ENCODE data around the gene GPR18. TPM values are rescaled to one million over a fixed set of nuclear protein-coding genes. Genes with fewer than 3 reads are reported as not detected.
"Not testable (repeated sequence)": the region's sequence is repeated elsewhere in the genome, so short reads cannot be mapped to it uniquely, and the experiment has no call there.

Gene GPR18
- total RNA-seq, 1 experiment from 2014 or later, result not detected

GRCh38 chr13:99255271-99255670 lies 2.9 kb downstream of the GPR18 start:
- Histone ChIP-seq H3K27ac (no peak overlapping the region), H3K4me3 (no peak overlapping the region), H3K27me3 (replicated peaks) (no peaks in the 10 kb centered on the region), H3K9me3 (replicated peaks) (no peaks in the 10 kb centered on the region), H3K4me1 (replicated peaks) (peaks cover under 1% of the 10 kb centered on the region), H3K36me3 (peaks cover 28% of the 10 kb centered on the region)
- DNase-seq (ENCODE audit: low read depth in 1 of 2, low spot score in 2 of 2), result peak in 1 of 2 experiments; percentile 67

- H3K9me3 ChIP-seq (replicated peaks), result no peaks in the 10 kb centered on the region
- no peak overlapping the region for H3K4me3 ChIP-seq
- H3K4me1 ChIP-seq (replicated peaks), result peaks cover 5% of the 10 kb centered on the region
- no peak overlapping the region for H3K27ac ChIP-seq
- H3K36me3 ChIP-seq, result peaks cover 28% of the 10 kb centered on the region
- no peaks in the 10 kb centered on the region for H3K27me3 ChIP-seq (replicated peaks)
- DNase-seq (ENCODE audit: low read depth in 1 of 2, low spot score in 2 of 2), result peak in 1 of 2 experiments; percentile 57
Observed at GRCh38 chr13:99254830-99255229, 3.3 kb downstream of the GPR18 start.

GRCh38 chr13:99251921-99252320 lies 6.3 kb downstream of the GPR18 start:
- Histone ChIP-seq H3K4me3 (no peak overlapping the region), H3K36me3 (peaks cover 35% of the 10 kb centered on the region), H3K27ac (no peak overlapping the region), H3K27me3 (replicated peaks) (no peaks in the 10 kb centered on the region), H3K9me3 (replicated peaks) (no peaks in the 10 kb centered on the region), H3K4me1 (replicated peaks) (peaks cover 12% of the 10 kb centered on the region)
- DNase-seq (ENCODE audit: low read depth in 1 of 2, low spot score in 2 of 2), result peak in 1 of 2 experiments; percentile 57

- H3K4me1 ChIP-seq (replicated peaks), result peaks cover 12% of the 10 kb centered on the region
- no peaks in the 10 kb centered on the region for H3K27me3 ChIP-seq (replicated peaks)
Observed at GRCh38 chr13:99250982-99251825, 7.0 kb downstream of the GPR18 start.

DNA sequence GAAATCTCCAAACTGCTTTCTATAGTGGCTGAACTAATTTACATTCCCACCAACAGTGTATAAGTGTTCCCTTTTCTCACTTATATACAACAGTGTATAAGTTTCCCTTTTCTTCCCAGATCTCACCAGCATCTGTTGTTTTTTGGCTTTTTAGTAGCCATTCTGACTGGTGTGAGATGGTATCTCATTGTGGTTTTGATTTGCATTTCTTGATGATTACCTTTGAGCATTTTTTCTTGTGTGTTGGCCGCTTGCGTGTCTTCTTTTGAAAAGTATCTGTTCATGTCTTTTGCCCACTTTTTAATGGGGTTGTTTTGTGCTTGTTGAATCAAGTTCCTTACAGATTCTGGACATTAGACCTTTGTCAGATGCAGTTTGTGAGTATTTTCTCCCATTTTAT lies 8.6 kb downstream of the GPR18 start:
- H3K4me3 ChIP-seq; H3K27me3 ChIP-seq (replicated peaks); H3K9me3 ChIP-seq (replicated peaks); H3K27ac ChIP-seq: not testable (repeated sequence)
- DNase-seq (ENCODE audit: low read depth in 1 of 2, low spot score in 2 of 2), result peak in 1 of 2 experiments; percentile 59
- peaks cover 33% of the 10 kb centered on the region for H3K36me3 ChIP-seq
- peaks cover 12% of the 10 kb centered on the region for H3K4me1 ChIP-seq (replicated peaks)

More at GRCh38 chr13:99250982-99251825, 7.0 kb downstream of the GPR18 start:
- H3K4me3 ChIP-seq, result no peak overlapping the region
- H3K27ac ChIP-seq, result no peak overlapping the region
- peak in 1 of 2 experiments; percentile 52 for DNase-seq (ENCODE audit: low read depth in 1 of 2, low spot score in 2 of 2)
- peaks cover 39% of the 10 kb centered on the region for H3K36me3 ChIP-seq
- no peaks in the 10 kb centered on the region for H3K9me3 ChIP-seq (replicated peaks)

DNA sequence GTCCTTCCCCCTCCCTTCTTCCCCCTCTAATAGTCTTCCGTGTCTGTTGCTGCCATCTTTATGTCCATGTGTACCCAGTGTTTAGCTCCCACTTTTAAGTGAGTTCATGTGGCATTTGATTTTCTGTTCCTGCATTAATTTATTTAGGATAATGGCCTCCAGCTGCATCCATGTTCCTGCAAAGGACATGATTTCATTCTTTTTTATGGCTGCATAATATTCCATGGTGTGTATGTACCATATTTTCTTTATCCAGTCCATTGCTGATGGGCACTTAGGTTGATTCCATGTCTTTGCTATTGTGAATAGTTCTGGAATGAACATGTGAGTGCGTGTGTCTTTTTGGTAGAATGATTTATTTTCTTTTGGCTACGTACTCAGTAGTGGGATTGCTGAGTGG lies 9.0 kb downstream of the GPR18 start:
- not testable (repeated sequence) for H3K27ac ChIP-seq; H3K27me3 ChIP-seq (replicated peaks); H3K9me3 ChIP-seq (replicated peaks); H3K4me3 ChIP-seq; DNase-seq (ENCODE audit: low read depth in 1 of 2, low spot score in 2 of 2)
- peaks cover 12% of the 10 kb centered on the region for H3K4me1 ChIP-seq (replicated peaks)
- peaks cover 36% of the 10 kb centered on the region for H3K36me3 ChIP-seq

DNA sequence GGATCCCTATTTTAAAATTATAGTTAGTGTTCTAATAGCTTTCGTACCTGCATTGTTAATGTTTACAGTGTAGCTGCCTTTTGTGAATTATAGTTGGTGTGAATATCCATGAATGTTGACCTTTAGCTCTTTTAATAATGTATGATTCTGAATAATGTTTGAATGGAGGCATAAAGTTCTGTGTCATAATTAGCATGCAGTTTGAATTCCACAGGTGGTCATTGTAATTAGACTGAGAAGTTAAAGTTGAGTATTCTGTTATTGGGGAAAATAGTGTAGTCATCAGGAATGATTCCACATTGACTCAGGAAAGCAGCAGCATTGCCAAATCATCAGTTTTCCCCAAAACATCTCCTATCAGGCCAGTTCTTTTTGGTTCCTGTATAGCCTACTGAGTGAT lies 12.1 kb downstream of the GPR18 start:
- Histone ChIP-seq H3K4me3 (no peak overlapping the region), H3K27ac (no peak overlapping the region), H3K9me3 (replicated peaks) (no peaks in the 10 kb centered on the region), H3K27me3 (replicated peaks) (no peaks in the 10 kb centered on the region), H3K36me3 (peaks cover 27% of the 10 kb centered on the region), H3K4me1 (replicated peaks) (peaks cover 12% of the 10 kb centered on the region)
- no peak for DNase-seq (ENCODE audit: low read depth in 1 of 2, low spot score in 2 of 2)

DNA sequence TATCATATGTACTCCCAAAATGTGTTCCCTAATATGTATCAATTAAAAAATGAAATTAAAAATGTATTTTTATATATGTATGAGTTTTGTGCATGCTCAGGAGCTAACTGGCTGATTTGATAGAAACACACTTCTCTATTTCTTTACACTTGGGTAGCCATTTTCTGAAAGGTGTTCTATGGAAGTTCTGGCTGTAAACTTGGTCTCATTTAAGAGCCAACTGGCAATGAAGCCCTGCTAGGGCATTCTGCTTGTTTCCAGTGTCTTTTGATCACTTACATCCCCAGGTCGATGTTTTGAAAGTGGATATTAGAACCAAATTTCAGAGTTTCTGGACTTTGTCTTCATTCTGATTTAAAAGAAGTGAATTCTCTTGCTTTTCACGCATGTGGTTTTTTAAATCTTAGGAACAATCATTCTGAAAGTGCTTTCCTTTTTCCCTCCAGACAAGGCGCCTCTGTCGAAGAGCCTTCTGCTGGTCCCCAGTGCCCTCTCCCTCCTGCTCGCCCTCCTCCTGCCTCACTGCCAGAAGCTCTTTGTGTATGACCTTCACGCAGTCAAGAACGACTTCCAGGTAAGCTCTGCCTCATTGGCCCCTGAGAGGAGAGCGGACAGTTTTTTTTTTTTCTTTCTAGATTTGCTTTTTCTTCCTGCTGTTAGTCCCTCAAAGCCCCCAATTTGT lies 20.1 kb downstream of the GPR18 start:
- H3K27me3 ChIP-seq (replicated peaks), result no peaks in the 10 kb centered on the region

GRCh38 chr13:99231721-99232120 lies 26.5 kb downstream of the GPR18 start:
- no peak for DNase-seq (ENCODE audit: low read depth in 1 of 2, low spot score in 2 of 2)

More for the DNA sequence above, 20.1 kb downstream of the GPR18 start:
- H3K9me3 ChIP-seq (replicated peaks), result no peaks in the 10 kb centered on the region
- H3K27ac ChIP-seq, result no peak overlapping the region
- no peak overlapping the region for H3K4me3 ChIP-seq
- peak in 1 of 2 experiments; percentile 62 for DNase-seq (ENCODE audit: low read depth in 1 of 2, low spot score in 2 of 2)
- peaks cover 27% of the 10 kb centered on the region for H3K36me3 ChIP-seq
- no peaks in the 10 kb centered on the region for H3K4me1 ChIP-seq (replicated peaks)

GRCh38 chr13:99230991-99231390 lies 27.2 kb downstream of the GPR18 start:
- Histone ChIP-seq H3K36me3 (peaks cover 4% of the 10 kb centered on the region), H3K4me3 (no peak overlapping the region), H3K27me3 (replicated peaks) (no peaks in the 10 kb centered on the region), H3K27ac (no peak overlapping the region), H3K4me1 (replicated peaks) (peaks cover 36% of the 10 kb centered on the region), H3K9me3 (replicated peaks) (no peaks in the 10 kb centered on the region)
- peak in 1 of 2 experiments; percentile 49 for DNase-seq (ENCODE audit: low read depth in 1 of 2, low spot score in 2 of 2)

More at GRCh38 chr13:99231721-99232120, 26.5 kb downstream of the GPR18 start:
- Histone ChIP-seq H3K4me1 (replicated peaks) (peaks cover 36% of the 10 kb centered on the region), H3K4me3 (no peak overlapping the region), H3K27ac (no peak overlapping the region), H3K27me3 (replicated peaks) (no peaks in the 10 kb centered on the region), H3K36me3 (peaks cover 4% of the 10 kb centered on the region), H3K9me3 (replicated peaks) (no peaks in the 10 kb centered on the region)

DNA sequence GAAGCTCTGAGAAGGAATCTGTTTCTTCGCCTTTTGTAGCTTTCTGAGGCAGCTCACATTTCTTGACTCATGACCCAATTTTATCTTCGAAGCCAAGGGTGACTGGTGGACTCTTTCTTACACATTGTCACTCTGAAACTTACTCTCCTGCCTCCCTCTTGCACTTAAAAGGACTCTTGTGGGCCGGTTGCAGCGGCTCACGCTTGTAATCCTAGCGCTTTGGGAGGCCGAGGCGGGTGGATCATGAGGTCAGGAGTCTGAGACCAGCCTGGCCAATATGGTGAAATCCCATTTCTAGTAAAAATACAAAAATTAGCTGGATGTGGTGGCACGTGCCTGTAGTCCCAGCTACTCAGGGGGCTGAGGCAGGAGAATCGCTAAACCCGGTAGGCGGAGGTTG lies 27.6 kb downstream of the GPR18 start:
- peak in 1 of 2 experiments; percentile 61 for DNase-seq (ENCODE audit: low read depth in 1 of 2, low spot score in 2 of 2)
- not testable (repeated sequence) for H3K27ac ChIP-seq; H3K36me3 ChIP-seq; H3K4me3 ChIP-seq; H3K27me3 ChIP-seq (replicated peaks); H3K9me3 ChIP-seq (replicated peaks)
- peaks cover 36% of the 10 kb centered on the region for H3K4me1 ChIP-seq (replicated peaks)

DNA sequence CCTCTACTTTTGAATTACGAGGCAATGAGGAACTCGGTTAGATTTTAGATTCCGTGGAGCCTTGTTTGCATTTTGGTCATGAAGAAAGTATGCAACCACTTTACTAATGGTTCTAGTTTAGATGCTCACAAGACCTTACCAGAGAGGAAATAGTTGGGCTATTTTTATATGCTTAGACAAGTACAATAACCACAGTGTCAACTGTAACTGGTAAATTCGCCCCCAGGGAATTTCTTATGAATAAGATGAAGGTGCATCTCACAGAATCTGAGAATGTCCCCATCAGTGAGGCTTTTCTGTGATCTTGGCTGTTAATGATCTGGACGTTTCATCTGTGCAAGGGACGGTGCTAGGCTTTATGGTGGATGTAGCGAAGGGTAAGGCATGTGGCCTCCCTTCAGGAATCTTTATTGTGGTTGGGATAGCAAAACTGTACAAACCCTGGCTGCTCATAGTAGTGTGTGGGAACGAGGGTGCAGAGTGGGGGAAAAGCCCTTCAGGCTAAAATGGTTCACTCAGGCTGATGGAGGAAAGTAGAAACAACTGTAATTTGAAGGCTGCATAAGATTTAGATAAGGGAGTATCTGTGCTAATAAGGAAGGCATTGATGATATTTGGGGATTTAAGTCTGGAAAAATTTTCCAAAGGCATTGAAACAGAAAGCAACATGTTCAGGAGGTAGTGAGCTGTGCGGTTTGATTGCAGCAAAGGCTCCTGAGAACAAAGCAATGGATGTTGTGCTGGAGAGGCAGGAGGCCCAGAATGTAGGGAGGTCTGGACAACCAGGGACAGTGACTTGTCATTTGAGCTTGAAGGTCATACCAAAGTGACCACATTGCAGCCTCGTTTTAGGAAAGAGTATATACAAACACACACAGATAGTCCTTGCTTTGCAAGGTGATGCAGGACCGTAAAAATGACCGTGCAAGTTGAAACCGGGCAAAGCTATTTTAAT lies 29.2 kb downstream of the GPR18 start:
- no peaks in the 10 kb centered on the region for H3K9me3 ChIP-seq (replicated peaks)
- DNase-seq (ENCODE audit: low read depth in 1 of 2, low spot score in 2 of 2), result peak; percentile 87 to 100
- H3K36me3 ChIP-seq, result peaks cover 4% of the 10 kb centered on the region
- peak overlapping the region; percentile 0 for H3K4me3 ChIP-seq
- peak overlapping the region; percentile 23 for H3K27ac ChIP-seq
- peaks cover 36% of the 10 kb centered on the region for H3K4me1 ChIP-seq (replicated peaks)
- H3K27me3 ChIP-seq (replicated peaks), result no peaks in the 10 kb centered on the region
